Measurements from ENCODE around the gene WDR46. TPM values are rescaled to one million over a fixed set of nuclear protein-coding genes. Genes with fewer than 3 reads are reported as not detected.

The WDR46 gene
- total RNA-seq, 4 donors from 2014 or later, result 30.5 to 42.6 (median 35.7) TPM

GRCh38 chr6:33235221-33235634 lies 53.8 kb downstream of the WDR46 start:
- 13% methylated on average over 6 of the region's 6 CpGs for WGBS
- H3K27ac ChIP-seq (replicated peaks in 1 of 4), result no peak overlapping the region
- intact Hi-C loops (cut with DNase I), result no loop called here

More at GRCh38 chr6:33235221-33235634, 53.8 kb downstream of the WDR46 start:
- Histone ChIP-seq H3K36me3 (no peaks in the 10 kb centered on the region), H3K4me1 (no peaks in the 10 kb centered on the region), H3K4me3 (no peak overlapping the region), H3K27me3 (peaks cover 0 to 58% (median 5%) of the 10 kb centered on the region in 4 donors), H3K9me3 (no peaks in the 10 kb centered on the region)
- DNase-seq (ENCODE audit: extremely low spot score), result no peak
- TF ChIP-seq EP300 (IDR thresholded peaks at IDR 0.05), result no peak
- TF ChIP-seq POLR2A (IDR thresholded peaks at IDR 0.05; ENCODE audit: low read depth), result no peak
- TF ChIP-seq POLR2AphosphoS5 (IDR thresholded peaks at IDR 0.05), result no peak
- no peak for TF ChIP-seq CTCF (IDR thresholded peaks at IDR 0.05)

Other genes with a start within 250 kb of the WDR46 start
- gene HLA-DPA1, start 215.6 kb downstream of the WDR46 start, total RNA-seq, result 10 to 100 TPM; 28.5 to 91.3 (median 65.9) TPM
- 10 to 100 TPM; 38.6 to 95.8 (median 61.7) TPM for gene HLA-DPB1, start 213.2 kb downstream of the WDR46 start, total RNA-seq
- gene COL11A2, start 96.8 kb downstream of the WDR46 start, total RNA-seq, result 1 to 10 TPM in 1 of 4 donors, under 1 TPM in 2, not detected in 1; 0.17 to 1.1 (median 0.19) TPM
- 10 to 100 TPM; 21.5 to 34.1 (median 32.2) TPM for gene RXRB, start 88.6 kb downstream of the WDR46 start, total RNA-seq
- gene SLC39A7, start 88.4 kb downstream of the WDR46 start, total RNA-seq, result 10 to 100 TPM; 43.6 to 80.1 (median 62.3) TPM
- gene HSD17B8, start 84.6 kb downstream of the WDR46 start, total RNA-seq, result 10 to 100 TPM in 3 of 4 donors, 1 to 10 TPM in 1; 2.0 to 15.0 (median 12.9) TPM
- 10 to 100 TPM; 15.0 to 25.3 (median 20.6) TPM for gene RING1, start 80.7 kb downstream of the WDR46 start, total RNA-seq
- 10 to 100 TPM; 22.5 to 34.9 (median 31.8) TPM for gene VPS52, start 17.4 kb downstream of the WDR46 start, total RNA-seq
- gene RPS18, start 17.2 kb downstream of the WDR46 start, total RNA-seq, result 1,000 to 10,000 TPM; 1,642 to 3,082 (median 2,562) TPM
- gene B3GALT4, start 12.1 kb downstream of the WDR46 start, total RNA-seq, result 10 to 100 TPM; 13.1 to 26.8 (median 24.2) TPM
- gene PFDN6, start 362 bp upstream of the WDR46 start, total RNA-seq, result 10 to 100 TPM; 29.1 to 54.2 (median 43.7) TPM
- gene RGL2, start 9.7 kb upstream of the WDR46 start, total RNA-seq, result 10 to 100 TPM; 38.2 to 89.3 (median 65.3) TPM
- 100 to 1,000 TPM in 1 of 4 donors, 10 to 100 TPM in 3; 69.8 to 150 (median 86.6) TPM for gene TAPBP, start 24.8 kb upstream of the WDR46 start, total RNA-seq
- gene ZBTB22, start 28.5 kb upstream of the WDR46 start, total RNA-seq, result 10 to 100 TPM; 12.9 to 24.2 (median 15.8) TPM
- gene DAXX, start 33.7 kb upstream of the WDR46 start, total RNA-seq, result 10 to 100 TPM; 29.5 to 51.1 (median 40.9) TPM
- 1 to 10 TPM in 1 of 4 donors, under 1 TPM in 2, not detected in 1; 0.39 to 1.1 (median 0.42) TPM for gene KIFC1, start 102.6 kb upstream of the WDR46 start, total RNA-seq
- 10 to 100 TPM; 68.5 to 91.5 (median 84.9) TPM for gene PHF1, start 121.8 kb upstream of the WDR46 start, total RNA-seq
- 100 to 1,000 TPM; 109 to 136 (median 123) TPM for gene CUTA, start 128.9 kb upstream of the WDR46 start, total RNA-seq
- 10 to 100 TPM in 3 of 4 donors, 1 to 10 TPM in 1; 8.0 to 17.6 (median 13.2) TPM for gene SYNGAP1, start 130.8 kb upstream of the WDR46 start, total RNA-seq
- 1 to 10 TPM; 1.7 to 3.5 (median 3.0) TPM for gene ZBTB9, start 165.3 kb upstream of the WDR46 start, total RNA-seq